HepG2 (cell line): ENCODE data around the gene MARS1. TPM values are rescaled to one million over a fixed set of nuclear protein-coding genes. Genes with fewer than 3 reads are reported as not detected.

Experiments
- CEBPG ChIP-seq: IDR thresholded peaks from 2 replicates; pipeline ENCODE4 v1.6.1; 2016
- EHMT2 ChIP-seq: fragments of 200-600 bp; sonication (generic); IDR thresholded peaks from 2 replicates; pipeline ENCODE4 v1.7.0; 2017; ENCODE audit warnings: antibody characterized with exemption, low read depth, low read length, borderline replicate concordance
- FOXK1 ChIP-seq: sonication (generic); formaldehyde crosslinking; IDR thresholded peaks from 2 replicates; pipeline ENCODE4 v1.4.0; 2020; ENCODE audit warnings: low read depth, missing genetic modification reagents, borderline replicate concordance
- JUN ChIP-seq: sonication (generic); formaldehyde crosslinking; IDR thresholded peaks from 2 replicates; pipeline ENCODE4 v1.4.0; 2020; ENCODE audit warnings: mild to moderate bottlenecking, missing genetic modification reagents
- MZF1 ChIP-seq: sonication (generic); formaldehyde crosslinking; IDR thresholded peaks from 2 replicates; pipeline ENCODE4 v1.8.1; 2023; ENCODE audit warnings: mild to moderate bottlenecking, missing genetic modification reagents, borderline replicate concordance
- POLR2A ChIP-seq, 2 experiments: IDR thresholded peaks; 2 replicates each; pipeline ENCODE4 v1.6.1; 2011; ENCODE audit warnings: low read depth in 2 of 2, low read length in 2 of 2, mild to moderate bottlenecking in 1 of 2, moderate library complexity in 1 of 2; ENCODE audit not compliant: insufficient read depth in 1 of 2
- SMAD1 ChIP-seq: sonication (generic); formaldehyde crosslinking; IDR thresholded peaks from 2 replicates; pipeline ENCODE4 v1.4.0; 2020; ENCODE audit warnings: missing genetic modification reagents, low read depth, mild to moderate bottlenecking, borderline replicate concordance
- SP140L ChIP-seq: sonication (generic); formaldehyde crosslinking; IDR thresholded peaks from 2 replicates; pipeline ENCODE4 v1.4.0; 2020; ENCODE audit warnings: missing genetic modification reagents, borderline replicate concordance
- TAF1 ChIP-seq: sonication (generic); formaldehyde crosslinking; IDR thresholded peaks from 2 replicates; pipeline ENCODE4 v1.4.0; 2020; ENCODE audit warnings: missing genetic modification reagents
- TCF7L2 ChIP-seq: IDR thresholded peaks from 2 replicates; pipeline ENCODE4 v1.6.1; 2011; ENCODE audit warnings: mild to moderate bottlenecking, low read depth, low read length, moderate library complexity
- YEATS2 ChIP-seq: sonication (generic); formaldehyde crosslinking; IDR thresholded peaks from 2 replicates; pipeline ENCODE4 v1.4.0; 2020; ENCODE audit warnings: missing genetic modification reagents, borderline replicate concordance
- ZFAT ChIP-seq: sonication (generic); formaldehyde crosslinking; conservative IDR thresholded peaks from 2 replicates; pipeline ENCODE4 v1.8.1; 2023; ENCODE audit warnings: missing genetic modification reagents, inconsistent platforms
- ZNF562 ChIP-seq: sonication (generic); formaldehyde crosslinking; IDR thresholded peaks from 2 replicates; pipeline ENCODE4 v1.8.0; 2022; ENCODE audit warnings: missing genetic modification reagents, borderline replicate concordance
- ZNF567 ChIP-seq: sonication (generic); formaldehyde crosslinking; IDR thresholded peaks from 2 replicates; pipeline ENCODE4 v1.8.1; 2023; ENCODE audit warnings: mild to moderate bottlenecking, missing genetic modification reagents, borderline replicate concordance
- polyA plus RNA-seq, 8 experiments: library from polyadenylated mRNA; depleted of rRNA in 3 of 8; stranded (reverse) in 7 of 8; unstranded in 1 of 8; fragments of >200 nt; fragmentation: Illumina TruSeq in 4 of 8; extraction: Trizol in 4 of 8; gene quantifications; 2 replicates each; pipeline versions ENCODE4 v1.2.1 to v1.2.3, GENCODE V29; 2011 to 2016; ENCODE audit warnings: low read depth in 4 of 8, missing spikeins in 1 of 8, mixed read lengths in 1 of 8; ENCODE audit not compliant: insufficient read depth in 1 of 8
- total RNA-seq, 5 experiments: library from RNA; depleted of rRNA; stranded (reverse); fragments of >200 nt; fragmentation: Illumina TruSeq; extraction: Trizol; gene quantifications; 2 replicates each; pipeline ENCODE4 v1.2.3, GENCODE V29; 2016; ENCODE audit warnings: low read depth in 1 of 5
- TF ChIP-seq, protein P1 (sequence below): sonication (generic); formaldehyde crosslinking; IDR thresholded peaks from 2 replicates; pipeline ENCODE4 v1.4.0; 2020; ENCODE audit warnings: missing genetic modification reagents
- TF ChIP-seq, protein P2 (sequence below): IDR thresholded peaks from 2 replicates; pipeline ENCODE4 v1.6.1; 2012; ENCODE audit warnings: inconsistent platforms
- TF ChIP-seq, protein P3 (sequence below): sonication (generic); IDR thresholded peaks from 2 replicates; pipeline ENCODE4 v1.6.1; 2016; ENCODE audit warnings: low read depth, borderline replicate concordance

MARS1 gene
- total and polyA plus RNA-seq, 2 of the 13 experiments (the other 11 are each of a cell fraction or from before 2014, with no cell fraction given) = 115 to 181 TPM

DNA sequence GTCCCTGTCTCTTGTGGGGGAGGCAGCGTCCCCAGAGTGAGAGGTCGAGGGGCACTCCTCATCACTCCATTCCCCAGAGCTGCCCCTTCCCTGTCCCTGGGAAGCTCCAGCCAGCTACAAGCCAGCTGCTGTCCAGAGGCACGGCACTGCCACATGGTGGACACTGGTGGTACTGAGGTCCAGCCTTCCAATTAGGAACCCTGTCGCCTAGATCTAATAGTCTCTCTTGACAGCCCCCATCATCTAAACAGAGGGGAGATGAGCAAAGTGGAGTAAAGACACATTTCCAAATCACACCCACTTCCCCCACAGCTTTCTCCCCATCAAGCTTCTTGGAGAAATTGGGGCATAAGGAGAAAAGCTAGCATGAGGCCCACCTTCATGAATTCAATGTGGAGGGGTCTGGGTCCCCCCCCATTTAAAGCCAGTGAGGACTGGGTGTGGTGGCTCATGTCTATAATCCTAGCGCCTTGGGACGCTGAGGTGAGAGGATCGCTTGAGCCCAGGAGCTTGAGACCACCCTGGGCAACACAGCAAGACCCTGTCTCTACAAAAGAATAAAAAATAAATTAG lies 34.8 kb upstream of the MARS1 start (continued):
- TF ChIP-seq, protein P1, sequence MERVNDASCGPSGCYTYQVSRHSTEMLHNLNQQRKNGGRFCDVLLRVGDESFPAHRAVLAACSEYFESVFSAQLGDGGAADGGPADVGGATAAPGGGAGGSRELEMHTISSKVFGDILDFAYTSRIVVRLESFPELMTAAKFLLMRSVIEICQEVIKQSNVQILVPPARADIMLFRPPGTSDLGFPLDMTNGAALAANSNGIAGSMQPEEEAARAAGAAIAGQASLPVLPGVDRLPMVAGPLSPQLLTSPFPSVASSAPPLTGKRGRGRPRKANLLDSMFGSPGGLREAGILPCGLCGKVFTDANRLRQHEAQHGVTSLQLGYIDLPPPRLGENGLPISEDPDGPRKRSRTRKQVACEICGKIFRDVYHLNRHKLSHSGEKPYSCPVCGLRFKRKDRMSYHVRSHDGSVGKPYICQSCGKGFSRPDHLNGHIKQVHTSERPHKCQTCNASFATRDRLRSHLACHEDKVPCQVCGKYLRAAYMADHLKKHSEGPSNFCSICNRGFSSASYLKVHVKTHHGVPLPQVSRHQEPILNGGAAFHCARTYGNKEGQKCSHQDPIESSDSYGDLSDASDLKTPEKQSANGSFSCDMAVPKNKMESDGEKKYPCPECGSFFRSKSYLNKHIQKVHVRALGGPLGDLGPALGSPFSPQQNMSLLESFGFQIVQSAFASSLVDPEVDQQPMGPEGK = no peak; the same call in 1 of the 2 replicates
- TF ChIP-seq, protein P2, sequence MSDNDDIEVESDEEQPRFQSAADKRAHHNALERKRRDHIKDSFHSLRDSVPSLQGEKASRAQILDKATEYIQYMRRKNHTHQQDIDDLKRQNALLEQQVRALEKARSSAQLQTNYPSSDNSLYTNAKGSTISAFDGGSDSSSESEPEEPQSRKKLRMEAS = no peak
- no peak for TF ChIP-seq SP140L (CRISPR knock-in tag)
- no peak for TF ChIP-seq ZNF562 (CRISPR knock-in tag)
- TF ChIP-seq ZFAT = no peak
- no peak for TF ChIP-seq TAF1 (CRISPR knock-in tag)
- TF ChIP-seq ZNF567 (CRISPR knock-in tag) = peak; percentile 27; the same call in 1 of the 2 replicates
- no peak for TF ChIP-seq JUN
- 0 out of 2 replicates have a peak, but pooled peaks have one; percentile 12 for TF ChIP-seq CEBPG
- TF ChIP-seq EHMT2 = no peak
- TF ChIP-seq SMAD1 (CRISPR knock-in tag) = 0 out of 2 replicates have a peak, but pooled peaks have one; percentile 61
- no peak for TF ChIP-seq MZF1 (CRISPR knock-in tag)
- TF ChIP-seq, protein P3, sequence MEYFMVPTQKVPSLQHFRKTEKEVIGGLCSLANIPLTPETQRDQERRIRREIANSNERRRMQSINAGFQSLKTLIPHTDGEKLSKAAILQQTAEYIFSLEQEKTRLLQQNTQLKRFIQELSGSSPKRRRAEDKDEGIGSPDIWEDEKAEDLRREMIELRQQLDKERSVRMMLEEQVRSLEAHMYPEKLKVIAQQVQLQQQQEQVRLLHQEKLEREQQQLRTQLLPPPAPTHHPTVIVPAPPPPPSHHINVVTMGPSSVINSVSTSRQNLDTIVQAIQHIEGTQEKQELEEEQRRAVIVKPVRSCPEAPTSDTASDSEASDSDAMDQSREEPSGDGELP = no peak; the same call in 1 of the 2 replicates
- TF ChIP-seq POLR2A (IDR thresholded peaks at IDR 0.05; ENCODE audit: insufficient read depth in 1 of 2, low read depth in 2 of 2, low read length in 2 of 2) = no peak
- no peak for TF ChIP-seq FOXK1
- TF ChIP-seq YEATS2 (CRISPR knock-in tag) = peak; percentile 31; the same call in 1 of the 2 replicates
- TF ChIP-seq TCF7L2 = no peak
